Measurements from ENCODE around the gene POLK. TPM values are rescaled to one million over a fixed set of nuclear protein-coding genes. Genes with fewer than 3 reads are reported as not detected.
"Not testable (repeated sequence)": the region's sequence is repeated elsewhere in the genome, so short reads cannot be mapped to it uniquely, and the experiment has no call there.

POLK gene
- 42.2 TPM for total RNA-seq

GRCh38 chr5:75511435-75512382, at the start of gene POLK, which contains the start of gene CERT1:
Gene POLK, plus strand, starts transcription at chr5:75511891.
Gene CERT1, minus strand, starts transcription at chr5:75511629. Its CDS starts 422 bp downstream, at chr5:75511207.
- peak; percentile 99 for DNase-seq

GRCh38 chr5:75463726-75464125, 48.0 kb upstream of the POLK start:
- DNase-seq: no peak

GRCh38 chr5:75465480-75465879, 46.2 kb upstream of the POLK start:
- no peak for DNase-seq

- DNase-seq: no peak
These were observed 45.5 kb upstream of the POLK start for GRCh38 chr5:75466006-75466716.

GRCh38 chr5:75468593-75468992, 43.1 kb upstream of the POLK start:
- no peak for DNase-seq

- DNase-seq: no peak
These were observed 42.7 kb upstream of the POLK start for GRCh38 chr5:75469017-75469416.

- no peak for DNase-seq
These were observed 40.5 kb upstream of the POLK start for GRCh38 chr5:75471193-75471592.

GRCh38 chr5:75472973-75473372, 38.7 kb upstream of the POLK start:
- DNase-seq: no peak

GRCh38 chr5:75473463-75473862, 38.2 kb upstream of the POLK start:
- no peak for DNase-seq

GRCh38 chr5:75475364-75475763, 36.3 kb upstream of the POLK start:
- no peak for DNase-seq

GRCh38 chr5:75481024-75481423, 30.7 kb upstream of the POLK start:
- DNase-seq: no peak

- DNase-seq: no peak
These were observed 29.2 kb upstream of the POLK start for GRCh38 chr5:75482482-75482881.

- no peak for DNase-seq
These were observed 27.1 kb upstream of the POLK start for GRCh38 chr5:75484605-75485004.

- not testable (repeated sequence) for DNase-seq
These were observed 21.8 kb upstream of the POLK start for GRCh38 chr5:75489847-75490246.

- DNase-seq: no peak
These were observed 20.1 kb upstream of the POLK start for GRCh38 chr5:75491621-75492020.

GRCh38 chr5:75496026-75496425, 15.7 kb upstream of the POLK start:
- no peak for DNase-seq

- DNase-seq: no peak
These were observed 13.4 kb upstream of the POLK start for GRCh38 chr5:75498208-75498777.

GRCh38 chr5:75498875-75499274, 12.8 kb upstream of the POLK start:
- DNase-seq: not testable (repeated sequence)

- DNase-seq: not testable (repeated sequence)
These were observed 6.6 kb upstream of the POLK start for GRCh38 chr5:75505112-75505511.

- no peak for DNase-seq
These were observed 3.9 kb upstream of the POLK start for GRCh38 chr5:75507841-75508240.

- no peak for DNase-seq
These were observed 2.1 kb upstream of the POLK start for GRCh38 chr5:75509546-75509945.

- no peak for DNase-seq
These were observed 1.7 kb upstream of the POLK start for GRCh38 chr5:75509956-75510355.

- DNase-seq: peak; percentile 15
These were observed 1.3 kb upstream of the POLK start for GRCh38 chr5:75510417-75510835.
